ENCODE measurements around the gene GRB2.

GRB2 gene

GRCh38 chr17:75339971-75340370 lies 65.5 kb downstream of the GRB2 start:
- no peak overlapping the region for H3K4me3 ChIP-seq (ENCODE audit: low read depth, low read length)
- in situ Hi-C loops (cut with HindIII; ENCODE audit: low sequenced_read_pairs), result no loop called here
- no peak for DNase-seq (ENCODE audit: low read depth)
- TF ChIP-seq, protein P1, sequence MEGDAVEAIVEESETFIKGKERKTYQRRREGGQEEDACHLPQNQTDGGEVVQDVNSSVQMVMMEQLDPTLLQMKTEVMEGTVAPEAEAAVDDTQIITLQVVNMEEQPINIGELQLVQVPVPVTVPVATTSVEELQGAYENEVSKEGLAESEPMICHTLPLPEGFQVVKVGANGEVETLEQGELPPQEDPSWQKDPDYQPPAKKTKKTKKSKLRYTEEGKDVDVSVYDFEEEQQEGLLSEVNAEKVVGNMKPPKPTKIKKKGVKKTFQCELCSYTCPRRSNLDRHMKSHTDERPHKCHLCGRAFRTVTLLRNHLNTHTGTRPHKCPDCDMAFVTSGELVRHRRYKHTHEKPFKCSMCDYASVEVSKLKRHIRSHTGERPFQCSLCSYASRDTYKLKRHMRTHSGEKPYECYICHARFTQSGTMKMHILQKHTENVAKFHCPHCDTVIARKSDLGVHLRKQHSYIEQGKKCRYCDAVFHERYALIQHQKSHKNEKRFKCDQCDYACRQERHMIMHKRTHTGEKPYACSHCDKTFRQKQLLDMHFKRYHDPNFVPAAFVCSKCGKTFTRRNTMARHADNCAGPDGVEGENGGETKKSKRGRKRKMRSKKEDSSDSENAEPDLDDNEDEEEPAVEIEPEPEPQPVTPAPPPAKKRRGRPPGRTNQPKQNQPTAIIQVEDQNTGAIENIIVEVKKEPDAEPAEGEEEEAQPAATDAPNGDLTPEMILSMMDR (IDR thresholded peaks at IDR 0.05; ENCODE audit: low read depth, low read length, missing control alignments), result no peak

DNA sequence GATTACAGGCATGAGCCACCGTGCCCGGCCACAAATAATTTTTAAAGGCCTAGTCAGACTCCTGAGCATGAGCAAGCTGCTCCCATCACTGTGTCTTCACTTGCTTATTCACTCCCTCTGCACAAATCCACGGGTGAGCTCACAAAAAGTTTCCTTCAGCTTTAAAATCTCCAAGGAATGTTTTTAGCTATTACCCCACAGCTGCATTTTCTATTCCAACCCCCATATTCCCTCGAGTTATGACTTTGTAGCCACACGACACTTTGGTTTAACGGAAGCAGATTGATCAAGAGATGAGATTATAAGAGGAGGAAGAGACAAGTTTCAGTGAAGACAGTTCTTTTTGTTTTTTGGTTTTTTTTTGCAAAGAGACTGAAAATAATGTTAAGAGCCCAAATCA lies 67.1 kb downstream of the GRB2 start:
- H3K4me3 ChIP-seq (ENCODE audit: low read depth, low read length), result no peak overlapping the region
- DNase-seq (ENCODE audit: low read depth), result no peak
- TF ChIP-seq, protein P1 (IDR thresholded peaks at IDR 0.05; ENCODE audit: low read depth, low read length, missing control alignments), result no peak
- in situ Hi-C loops (cut with HindIII; ENCODE audit: low sequenced_read_pairs), result no loop called here

- TF ChIP-seq, protein P1 (IDR thresholded peaks at IDR 0.05; ENCODE audit: low read depth, low read length, missing control alignments), result no peak
- in situ Hi-C loops (cut with HindIII; ENCODE audit: low sequenced_read_pairs), result no loop called here
- no peak overlapping the region for H3K4me3 ChIP-seq (ENCODE audit: low read depth, low read length)
- DNase-seq (ENCODE audit: low read depth), result no peak
Measured at GRCh38 chr17:75335315-75335714, 70.2 kb downstream of the GRB2 start.

- H3K4me3 ChIP-seq (ENCODE audit: low read depth, low read length), result no peak overlapping the region
- TF ChIP-seq, protein P1 (IDR thresholded peaks at IDR 0.05; ENCODE audit: low read depth, low read length, missing control alignments), result no peak
- no peak for DNase-seq (ENCODE audit: low read depth)
- in situ Hi-C loops (cut with HindIII; ENCODE audit: low sequenced_read_pairs), result no loop called here
Measured at GRCh38 chr17:75334723-75335122, 70.8 kb downstream of the GRB2 start.

DNA sequence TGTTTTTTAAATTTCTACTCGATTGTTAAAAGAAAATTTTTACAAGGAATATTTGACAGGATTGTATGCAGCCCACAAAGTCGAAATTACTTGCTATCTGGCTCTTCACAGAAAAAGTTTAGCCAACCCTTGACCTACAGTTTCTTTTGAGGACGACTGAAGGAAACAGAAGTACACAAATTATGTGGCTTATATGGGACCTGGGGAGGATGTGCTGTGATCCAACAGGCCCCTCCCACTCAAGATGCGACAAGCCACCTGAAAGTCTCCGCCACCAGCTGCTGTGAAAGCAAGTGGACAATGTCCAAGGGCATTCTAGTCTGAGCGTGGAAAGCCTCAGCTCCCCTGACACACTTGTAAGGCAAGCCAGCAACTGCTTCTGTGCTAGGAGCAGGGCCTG lies 73.8 kb downstream of the GRB2 start:
- TF ChIP-seq, protein P1 (IDR thresholded peaks at IDR 0.05; ENCODE audit: low read depth, low read length, missing control alignments), result no peak
- H3K4me3 ChIP-seq (ENCODE audit: low read depth, low read length), result no peak overlapping the region
- no peak for DNase-seq (ENCODE audit: low read depth)
- in situ Hi-C loops (cut with HindIII; ENCODE audit: low sequenced_read_pairs), result no loop called here

- in situ Hi-C loops (cut with HindIII; ENCODE audit: low sequenced_read_pairs), result no loop called here
- TF ChIP-seq, protein P1 (IDR thresholded peaks at IDR 0.05; ENCODE audit: low read depth, low read length, missing control alignments), result no peak
Measured at GRCh38 chr17:75327757-75328156, 77.7 kb downstream of the GRB2 start.

More at GRCh38 chr17:75327757-75328156, 77.7 kb downstream of the GRB2 start:
- H3K4me3 ChIP-seq (ENCODE audit: low read depth, low read length), result no peak overlapping the region
- no peak for DNase-seq (ENCODE audit: low read depth)
